ENCODE data around the gene DOK1.
A peak's percentile ranks its signal among the peaks of the same experiment; 100 is the strongest.

Gene DOK1

GRCh38 chr2:74516650-74517049 lies 37.9 kb upstream of the DOK1 start:
- Mint-ChIP-seq H3K4me3 (peak overlapping the region; percentile 79), H3K27ac (peak overlapping the region; percentile 15), H3K36me3 (peaks cover 6% of the 10 kb centered on the region), H3K9me3 (no peaks in the 10 kb centered on the region), H3K4me1 (peaks cover 17% of the 10 kb centered on the region), H3K27me3 (peaks cover 57% of the 10 kb centered on the region)

- peaks cover 24% of the 10 kb centered on the region for H3K27me3 Mint-ChIP-seq
- H3K4me3 Mint-ChIP-seq = no peak overlapping the region
- peaks cover 18% of the 10 kb centered on the region for H3K36me3 Mint-ChIP-seq
- H3K4me1 Mint-ChIP-seq = peaks cover 10% of the 10 kb centered on the region
- H3K27ac Mint-ChIP-seq = no peak overlapping the region
- no peaks in the 10 kb centered on the region for H3K9me3 Mint-ChIP-seq
These were observed 32.0 kb upstream of the DOK1 start for GRCh38 chr2:74522516-74522915.

GRCh38 chr2:74524005-74524404 lies 30.5 kb upstream of the DOK1 start:
- Mint-ChIP-seq H3K4me1 (peaks cover 18% of the 10 kb centered on the region), H3K9me3 (no peaks in the 10 kb centered on the region), H3K27ac (no peak overlapping the region), H3K36me3 (peaks cover 26% of the 10 kb centered on the region), H3K4me3 (no peak overlapping the region), H3K27me3 (peaks cover 10% of the 10 kb centered on the region)

GRCh38 chr2:74524955-74525716 lies 29.4 kb upstream of the DOK1 start:
- no peak overlapping the region for H3K4me3 Mint-ChIP-seq
- peaks cover 3% of the 10 kb centered on the region for H3K27me3 Mint-ChIP-seq

GRCh38 chr2:74525717-74526648 lies 28.5 kb upstream of the DOK1 start, which contains the start of gene DQX1:
TSS of gene DQX1 (minus strand) at chr2:74526231. CDS start at chr2:74525729, 502 bp downstream.
- peaks cover 23% of the 10 kb centered on the region for H3K4me1 Mint-ChIP-seq
- peak within 1 kb of the TSS; percentile 51 for H3K4me3 Mint-ChIP-seq
- H3K27me3 Mint-ChIP-seq = no peaks in the 10 kb centered on the region
- peaks cover 28% of the 10 kb centered on the region for H3K36me3 Mint-ChIP-seq
- H3K9me3 Mint-ChIP-seq = no peaks in the 10 kb centered on the region
- H3K27ac Mint-ChIP-seq = no peak within 1 kb of the TSS

More at GRCh38 chr2:74524955-74525716, 29.4 kb upstream of the DOK1 start:
- no peak overlapping the region for H3K27ac Mint-ChIP-seq
- H3K4me1 Mint-ChIP-seq = peaks cover 18% of the 10 kb centered on the region
- peaks cover 26% of the 10 kb centered on the region for H3K36me3 Mint-ChIP-seq
- H3K9me3 Mint-ChIP-seq = no peaks in the 10 kb centered on the region

GRCh38 chr2:74526649-74527230 lies 27.8 kb upstream of the DOK1 start:
- H3K9me3 Mint-ChIP-seq = no peaks in the 10 kb centered on the region
- H3K27me3 Mint-ChIP-seq = no peaks in the 10 kb centered on the region
- peaks cover 29% of the 10 kb centered on the region for H3K4me1 Mint-ChIP-seq
- H3K36me3 Mint-ChIP-seq = peaks cover 29% of the 10 kb centered on the region
- no peak overlapping the region for H3K4me3 Mint-ChIP-seq
- H3K27ac Mint-ChIP-seq = no peak overlapping the region

GRCh38 chr2:74527741-74528140 lies 26.8 kb upstream of the DOK1 start:
- Mint-ChIP-seq H3K27ac (no peak overlapping the region), H3K4me1 (peaks cover 36% of the 10 kb centered on the region), H3K36me3 (peaks cover 37% of the 10 kb centered on the region), H3K9me3 (no peaks in the 10 kb centered on the region), H3K4me3 (peak overlapping the region; percentile 90), H3K27me3 (no peaks in the 10 kb centered on the region)

GRCh38 chr2:74528600-74529356 lies 25.7 kb upstream of the DOK1 start:
- H3K4me1 Mint-ChIP-seq = peaks cover 36% of the 10 kb centered on the region
- peak overlapping the region; percentile 94 for H3K27ac Mint-ChIP-seq
- peak overlapping the region; percentile 90 for H3K4me3 Mint-ChIP-seq

GRCh38 chr2:74529357-74530238 lies 24.9 kb upstream of the DOK1 start, which contains the start of the genes AUP1 and HTRA2:
TSS of gene AUP1 (minus strand) at chr2:74529706. CDS start at chr2:74529629, 77 bp downstream.
TSS of gene HTRA2 (plus strand) at chr2:74529933. CDS start at chr2:74530007, 74 bp downstream.
- no peaks in the 10 kb centered on the region for H3K9me3 Mint-ChIP-seq
- peaks cover 36% of the 10 kb centered on the region for H3K4me1 Mint-ChIP-seq
- peaks cover 37% of the 10 kb centered on the region for H3K36me3 Mint-ChIP-seq
- peak within 1 kb of the TSS; percentile 90 for H3K4me3 Mint-ChIP-seq
- peak within 1 kb of the TSS; percentile 94 for H3K27ac Mint-ChIP-seq
- H3K27me3 Mint-ChIP-seq = no peaks in the 10 kb centered on the region

More at GRCh38 chr2:74528600-74529356, 25.7 kb upstream of the DOK1 start:
- H3K27me3 Mint-ChIP-seq = no peaks in the 10 kb centered on the region
- H3K36me3 Mint-ChIP-seq = peaks cover 37% of the 10 kb centered on the region
- no peaks in the 10 kb centered on the region for H3K9me3 Mint-ChIP-seq

- H3K9me3 Mint-ChIP-seq = no peaks in the 10 kb centered on the region
- H3K4me3 Mint-ChIP-seq = peak overlapping the region; percentile 90
- H3K36me3 Mint-ChIP-seq = peaks cover 36% of the 10 kb centered on the region
- no peaks in the 10 kb centered on the region for H3K27me3 Mint-ChIP-seq
- peak overlapping the region; percentile 57 for H3K27ac Mint-ChIP-seq
- H3K4me1 Mint-ChIP-seq = peaks cover 36% of the 10 kb centered on the region
These were observed 24.0 kb upstream of the DOK1 start for GRCh38 chr2:74530239-74531187.

GRCh38 chr2:74531666-74532065 lies 22.9 kb upstream of the DOK1 start:
- Mint-ChIP-seq H3K27me3 (no peaks in the 10 kb centered on the region), H3K36me3 (peaks cover 27% of the 10 kb centered on the region), H3K9me3 (no peaks in the 10 kb centered on the region), H3K4me1 (peaks cover 30% of the 10 kb centered on the region), H3K4me3 (peak overlapping the region; percentile 78), H3K27ac (no peak overlapping the region)

GRCh38 chr2:74532222-74532621 lies 22.3 kb upstream of the DOK1 start:
- Mint-ChIP-seq H3K4me1 (peaks cover 29% of the 10 kb centered on the region), H3K36me3 (peaks cover 22% of the 10 kb centered on the region), H3K27me3 (no peaks in the 10 kb centered on the region), H3K4me3 (peak overlapping the region; percentile 78), H3K27ac (peak overlapping the region; percentile 74), H3K9me3 (no peaks in the 10 kb centered on the region)

GRCh38 chr2:74533464-74533863 lies 21.1 kb upstream of the DOK1 start:
- Mint-ChIP-seq H3K36me3 (peaks cover 12% of the 10 kb centered on the region), H3K27ac (no peak overlapping the region)

More at GRCh38 chr2:74533464-74533863, 21.1 kb upstream of the DOK1 start:
- H3K9me3 Mint-ChIP-seq = no peaks in the 10 kb centered on the region
- H3K4me3 Mint-ChIP-seq = no peak overlapping the region
- H3K4me1 Mint-ChIP-seq = peaks cover 18% of the 10 kb centered on the region
- H3K27me3 Mint-ChIP-seq = no peaks in the 10 kb centered on the region

Measured in activated naive CD4-positive, alpha-beta T cell treated with anti-CD3 and anti-CD28 coated beads, Interleukin-2, amount 50 U/mL, for 24 hours (primary cell).